ENCODE data around the gene COG6.

Gene COG6

GRCh38 chr13:39655569-39656324 is at the start of gene COG6:
COG6 (plus strand) TSS chr13:39655662; CDS start chr13:39655727, 65 bp downstream.
- DNase-seq = peak; percentile 97

DNA sequence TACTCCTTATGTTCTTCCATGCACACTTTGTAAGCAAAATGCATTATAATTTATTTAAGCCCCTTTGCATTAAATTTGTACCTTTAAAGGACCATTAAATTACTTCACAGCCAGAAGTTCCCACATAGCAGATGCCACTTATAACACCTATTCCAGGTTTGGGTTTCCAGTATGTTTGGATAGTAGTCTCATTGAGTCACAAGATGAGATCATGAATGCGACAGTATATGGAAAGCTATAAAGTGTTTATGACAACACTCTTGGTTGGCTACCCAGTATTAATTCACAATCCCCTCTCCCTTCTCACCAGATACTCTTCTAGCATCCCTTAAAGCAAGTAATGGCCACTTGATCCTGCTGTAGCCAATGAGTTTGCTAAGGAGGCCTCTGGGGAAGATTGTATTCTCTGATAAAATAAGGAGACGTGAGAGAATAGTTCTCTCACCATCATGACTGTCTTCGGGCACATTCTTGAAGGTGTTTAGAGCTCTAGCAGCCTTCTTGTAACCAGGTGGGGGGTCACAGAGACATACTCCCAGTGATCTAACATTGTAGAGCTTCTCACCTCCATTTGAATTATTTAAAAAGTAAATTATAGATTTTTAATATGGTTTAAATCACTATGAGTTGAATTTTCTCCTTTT is 49.7 kb upstream of the COG6 start:
- DNase-seq = no peak

DNA sequence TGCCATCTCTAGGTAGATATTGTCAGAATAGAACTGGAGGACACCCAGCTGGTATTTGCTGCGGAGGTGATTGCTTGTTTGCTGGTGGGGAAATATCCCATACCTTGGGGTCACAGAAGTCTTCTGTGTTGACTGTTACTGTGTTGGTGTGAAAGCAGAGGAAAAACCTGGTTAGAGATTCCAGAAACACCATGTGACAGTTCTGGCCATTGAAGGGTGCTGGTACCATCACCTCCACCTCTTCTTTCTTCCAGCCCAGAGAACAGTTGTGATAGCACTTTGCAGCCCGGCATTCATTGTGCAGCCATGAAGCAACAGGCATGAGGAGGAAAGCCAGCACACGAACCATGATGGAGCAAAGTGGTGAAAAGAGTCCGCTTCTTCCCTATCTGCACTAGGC is 47.6 kb upstream of the COG6 start:
- no peak for DNase-seq

- peak; percentile 89 for DNase-seq
Measured at GRCh38 chr13:39612023-39612637, 43.3 kb upstream of the COG6 start.

- DNase-seq = peak; percentile 89
Measured at GRCh38 chr13:39616087-39616694, 39.3 kb upstream of the COG6 start.

DNA sequence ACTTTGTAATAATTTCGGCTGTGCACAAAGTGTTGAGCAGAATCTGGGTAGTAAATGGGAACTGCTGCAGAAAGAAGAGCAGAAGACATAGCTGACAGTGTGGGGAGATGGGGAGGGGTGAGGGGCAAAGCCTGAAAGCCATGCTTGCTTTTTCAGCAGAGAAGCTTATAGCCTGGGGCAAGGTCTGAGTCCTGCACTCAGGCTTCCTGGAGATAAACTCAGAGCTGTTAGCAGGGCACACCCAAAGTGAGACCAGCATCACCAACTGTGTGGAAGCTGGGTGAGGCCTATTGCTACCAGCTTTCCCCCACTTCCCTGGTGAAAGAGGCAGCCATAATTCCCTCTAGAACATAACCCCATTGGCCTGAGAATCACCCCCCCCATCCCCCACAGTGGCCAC is 36.9 kb upstream of the COG6 start:
- no peak for DNase-seq

- no peak for DNase-seq
Measured at GRCh38 chr13:39623466-39623865, 32.0 kb upstream of the COG6 start.

- DNase-seq = no peak
Measured at GRCh38 chr13:39631307-39631706, 24.2 kb upstream of the COG6 start.

- no peak for DNase-seq
Measured at GRCh38 chr13:39632994-39633393, 22.5 kb upstream of the COG6 start.

GRCh38 chr13:39635564-39635963 is 19.9 kb upstream of the COG6 start:
- no peak for DNase-seq

DNA sequence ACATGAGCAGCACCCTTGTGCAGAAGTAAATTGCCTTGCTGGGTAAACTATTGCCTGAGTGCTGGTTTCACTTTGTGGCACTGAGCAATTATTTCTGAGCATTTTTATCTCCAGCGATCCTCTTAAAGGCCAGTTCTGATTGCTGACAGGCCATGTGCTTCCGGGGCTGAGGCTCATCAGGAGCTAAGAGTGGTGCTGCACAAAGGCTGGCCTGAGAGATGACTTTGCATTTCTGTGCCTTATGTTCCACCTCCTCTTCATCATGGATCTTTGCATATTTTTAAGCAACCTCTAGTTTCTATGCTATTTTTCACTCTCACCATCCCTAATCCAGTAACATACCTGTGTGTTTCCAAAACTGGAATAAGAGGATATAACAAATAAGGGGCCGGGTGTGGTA is 17.6 kb upstream of the COG6 start:
- no peak for DNase-seq

GRCh38 chr13:39641645-39642044 is 13.8 kb upstream of the COG6 start:
- DNase-seq = no peak

- DNase-seq = peak; percentile 7
Measured at GRCh38 chr13:39646122-39646521, 9.3 kb upstream of the COG6 start.

DNA sequence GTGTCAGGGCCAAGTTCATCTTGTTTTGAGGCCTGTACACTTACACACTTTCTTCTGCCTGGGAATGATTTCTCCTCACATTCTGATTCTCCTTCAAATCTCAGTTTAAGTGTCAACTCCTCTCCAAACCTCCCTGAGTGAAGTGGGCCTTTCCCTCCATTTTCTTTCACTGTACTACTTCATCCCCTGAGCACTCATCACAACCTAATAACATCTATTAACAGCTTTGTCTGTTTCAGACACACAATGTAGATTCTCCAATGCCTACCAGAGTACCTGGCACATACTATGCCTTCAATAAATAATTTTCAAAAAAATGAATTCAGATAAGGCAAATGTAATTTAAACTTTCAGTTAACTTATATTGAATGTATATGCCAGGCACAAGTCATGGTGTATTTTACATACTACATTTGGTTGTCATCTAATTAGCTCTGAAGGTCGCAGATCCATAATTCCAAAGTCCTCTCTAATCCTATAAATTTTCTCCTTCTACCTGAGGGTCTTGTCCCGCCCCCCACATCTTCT is 357 bp upstream of the COG6 start:
- no peak for DNase-seq

- no peak for DNase-seq
Measured at GRCh38 chr13:39656325-39656677, 839 bp downstream of the COG6 start.

DNA sequence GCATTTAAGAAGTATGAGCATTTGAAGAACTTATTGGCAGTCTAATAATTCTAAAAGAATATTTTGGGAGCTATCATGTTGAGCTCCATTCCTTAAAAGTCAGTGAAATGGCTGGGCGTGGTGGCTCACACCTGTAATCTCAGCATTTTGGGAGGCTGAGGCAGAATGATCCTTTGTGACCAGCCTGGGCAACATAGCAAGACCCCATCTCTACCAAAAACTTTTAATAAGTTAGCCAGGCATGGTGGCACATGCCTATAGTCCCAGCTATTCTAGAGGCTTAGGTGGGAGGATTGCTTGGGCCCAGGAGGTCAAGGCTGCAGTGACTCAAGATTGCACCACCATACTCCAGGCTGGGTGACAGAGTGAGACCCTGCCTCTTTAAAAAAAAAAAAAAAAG is 8.0 kb downstream of the COG6 start:
- no peak for DNase-seq

- no peak for DNase-seq
Measured at GRCh38 chr13:39663958-39664357, 8.5 kb downstream of the COG6 start.

- DNase-seq = no peak
Measured at GRCh38 chr13:39665763-39666162, 10.3 kb downstream of the COG6 start.

DNA sequence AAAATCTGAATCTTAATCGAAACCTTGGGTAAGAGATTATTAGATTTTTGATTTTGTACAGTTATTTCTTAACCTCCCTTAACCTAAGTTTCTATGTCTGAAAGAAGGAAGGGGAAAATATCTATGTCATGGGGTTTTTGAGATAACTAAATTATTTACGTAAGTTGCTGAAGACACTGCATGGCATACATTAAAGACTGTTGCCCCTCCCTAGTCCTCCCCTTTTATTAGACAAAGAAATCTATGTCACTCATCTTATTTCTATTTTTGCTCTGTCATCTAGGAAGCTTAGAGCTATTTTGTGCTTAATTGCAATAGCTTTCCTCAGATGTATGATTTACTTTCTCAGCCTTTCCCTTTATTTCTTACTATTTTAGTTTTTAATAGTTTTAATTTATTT is 15.0 kb downstream of the COG6 start:
- DNase-seq = no peak

- no peak for DNase-seq
Measured at GRCh38 chr13:39672378-39673132, 17.1 kb downstream of the COG6 start.

DNA sequence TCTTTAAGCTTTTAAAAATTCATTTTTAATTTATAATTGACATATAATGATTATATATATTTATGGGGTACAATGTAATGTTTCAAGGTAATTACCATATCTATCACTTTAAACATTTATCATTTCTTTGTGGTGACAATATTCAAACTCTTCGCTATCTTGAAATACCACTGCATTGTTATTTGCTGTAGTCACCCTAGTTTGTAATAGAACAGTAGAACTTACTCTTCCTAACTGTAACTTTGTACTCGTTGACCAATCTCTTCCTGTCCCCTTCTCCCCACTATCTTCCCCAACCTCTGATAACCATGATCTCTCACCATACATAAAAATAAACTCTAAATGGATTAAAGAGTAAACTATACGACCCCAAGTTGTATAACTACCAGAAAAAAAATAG is 20.4 kb downstream of the COG6 start:
- no peak for DNase-seq

DNA sequence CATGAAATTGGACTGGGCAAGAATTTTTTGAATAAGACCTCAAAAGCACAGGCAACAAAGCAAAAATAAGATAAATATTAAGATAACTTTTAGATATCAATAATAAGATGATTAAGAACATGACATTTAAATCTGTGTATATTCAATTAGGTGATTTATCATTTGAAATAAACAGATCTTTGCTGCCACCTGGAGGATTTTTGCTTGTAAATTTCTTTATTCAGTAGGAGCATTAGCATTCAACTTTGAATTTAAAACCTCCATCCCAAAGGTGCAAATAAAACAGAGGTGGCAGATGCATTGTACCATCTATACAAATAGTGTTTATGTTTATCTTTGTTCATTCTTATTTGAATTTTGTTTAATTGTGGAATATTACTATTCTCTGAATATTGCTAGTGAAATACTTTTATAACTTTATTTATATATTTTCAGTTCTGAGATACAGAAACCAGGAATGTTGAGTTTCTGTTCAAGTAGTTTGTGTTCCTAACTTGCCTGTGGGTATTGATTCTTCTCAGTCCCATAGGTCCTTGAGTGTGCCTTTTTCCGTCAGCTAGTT is 20.9 kb downstream of the COG6 start:
- DNase-seq = peak; percentile 74

DNA sequence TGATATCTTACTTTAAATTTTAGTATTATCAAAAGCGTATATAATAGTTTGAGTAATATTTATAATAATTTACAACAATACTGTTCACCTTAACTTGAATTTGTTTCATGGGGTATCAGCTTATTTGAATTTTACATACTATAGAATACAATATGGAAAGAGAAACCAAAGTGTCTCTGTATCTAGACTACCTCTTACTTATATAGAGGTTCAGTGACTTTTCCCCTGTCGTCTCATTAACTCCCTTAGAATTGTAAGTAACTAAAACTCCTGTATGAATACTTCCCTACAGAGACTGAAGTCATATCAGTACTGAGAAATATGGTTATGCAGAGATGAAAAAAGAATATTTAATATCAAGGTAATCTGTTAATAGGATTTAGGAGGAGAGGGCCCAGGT is 26.8 kb downstream of the COG6 start:
- no peak for DNase-seq

Data from eye (tissue), 1 donor.